Esophagus muscularis mucosa (tissue), 4 donors: Measurements from ENCODE around the gene MAEA. TPM values are rescaled to one million over a fixed set of nuclear protein-coding genes. Genes with fewer than 3 reads are reported as not detected.

Source experiments
- DNase-seq: peaks from one replicate; pipeline ENCODE4 v3.0.0-alpha.2; 2017; ENCODE audit errors: extremely low spot score
- H3K27ac ChIP-seq, 4 donors: fragments of 200-600 bp; sonication (generic); replicated peaks in 1 of 4; 1 replicate in 3 of 4; 2 replicates in 1 of 4; pipeline ENCODE4 v1.5.1; 2016 to 2019; ENCODE audit warnings: mild to moderate bottlenecking in 1 of 4
- H3K27me3 ChIP-seq, 4 donors: fragments of 200-600 bp; sonication (generic); one replicate each; pipeline versions ENCODE4 v1.5.1 to v1.6.0; 2016 to 2019
- H3K36me3 ChIP-seq, 4 donors: fragments of 200-600 bp; sonication (generic); one replicate each; pipeline ENCODE4 v1.5.1; 2016 to 2019
- H3K4me1 ChIP-seq, 4 donors: fragments of 200-600 bp; sonication (generic); one replicate each; pipeline ENCODE4 v1.5.1; 2016 to 2019
- H3K4me3 ChIP-seq, 4 donors: fragments of 200-600 bp; sonication (generic); 1 replicate in 2 of 4; 2 replicates in 2 of 4; pipeline ENCODE4 v1.5.1; 2016 to 2019; ENCODE audit warnings: mild to moderate bottlenecking in 4 of 4, moderate library complexity in 1 of 4
- H3K9me3 ChIP-seq, 4 donors: fragments of 200-600 bp; sonication (generic); 1 replicate in 3 of 4; 2 replicates in 1 of 4; pipeline ENCODE4 v1.5.1; 2016 to 2019
- CTCF ChIP-seq, 3 experiments: fragments of 200-600 bp in 2 of 3; fragments of 450-650 bp in 1 of 3; sonication (generic) in 2 of 3; IDR thresholded peaks; one replicate each; pipeline ENCODE4 v1.5.1; 2017 to 2019; ENCODE audit warnings: antibody characterized with exemption in 3 of 3, mild to moderate bottlenecking in 2 of 3, moderate library complexity in 1 of 3
- EP300 ChIP-seq: sonication (generic); formaldehyde crosslinking; IDR thresholded peaks from one replicate; pipeline ENCODE4 v1.6.1; 2017; ENCODE audit warnings: antibody characterized with exemption
- POLR2A ChIP-seq: fragments of 450-650 bp; IDR thresholded peaks from one replicate; pipeline ENCODE4 v1.6.1; 2017; ENCODE audit warnings: antibody characterized with exemption, moderate library complexity, mild to moderate bottlenecking, low read depth
- POLR2AphosphoS5 ChIP-seq, 2 donors: sonication (generic); formaldehyde crosslinking; IDR thresholded peaks; one replicate each; pipeline ENCODE4 v1.6.1; 2017; ENCODE audit warnings: antibody characterized with exemption in 2 of 2
- WGBS: methylation state at CpG from one replicate; pipeline ENCODE4 v1.1.5; 2018; 5-methylcytosine and 5-hydroxymethylcytosine counted together
- intact Hi-C: fragments of 100-400 bp; cut with DNase I; formaldehyde crosslinking; loops from one replicate; pipeline ENCODE4 v1.15.1; 2023
- total RNA-seq, 4 donors: library from RNA; depleted of rRNA; stranded (reverse); fragments of >200 nt; gene quantifications; one replicate each; pipeline versions ENCODE4 v1.1.0 to v1.2.1, GENCODE V29; 2016

Gene MAEA
- total RNA-seq, 4 donors from 2014 or later: 54.5 to 63.1 (median 59.8) TPM

GRCh38 chr4:1350169-1350520 lies 60.5 kb downstream of the MAEA start:
- no peak overlapping the region for H3K4me3 ChIP-seq
- H3K27ac ChIP-seq: peak overlapping the region in 1 of 4 donors; percentile 100
- H3K27me3 ChIP-seq: no peaks in the 10 kb centered on the region
- DNase-seq: no peak
- WGBS: 93% methylated on average over 3 of the region's 5 CpGs
- no peaks in the 10 kb centered on the region for H3K9me3 ChIP-seq
- peaks cover 21 to 49% (median 40%) of the 10 kb centered on the region in 4 donors for H3K36me3 ChIP-seq
- intact Hi-C loops: loop anchor here (5.0 to 10.0 kb wide), 2 partner anchors 218 to 375 kb away; partner anchors contain the start of genes TACC3 and TMEM129
- TF ChIP-seq EP300 (no peak), CTCF (IDR thresholded peaks at IDR 0.05) (no peak), POLR2A (no peak), POLR2AphosphoS5 (IDR thresholded peaks at IDR 0.05) (no peak)
- peaks cover 21 to 47% (median 46%) of the 10 kb centered on the region in 4 donors for H3K4me1 ChIP-seq

GRCh38 chr4:1351854-1352566 lies 62.3 kb downstream of the MAEA start:
- peak; percentile 95 for DNase-seq
- Histone ChIP-seq H3K36me3 (peaks cover 26 to 63% (median 51%) of the 10 kb centered on the region in 4 donors), H3K9me3 (no peaks in the 10 kb centered on the region), H3K4me3 (no peak overlapping the region), H3K4me1 (peaks cover 17 to 48% (median 41%) of the 10 kb centered on the region in 4 donors), H3K27ac (peak overlapping the region; percentile 8 to 55 (median 38)), H3K27me3 (no peaks in the 10 kb centered on the region)
- peak; percentile 82 to 96 (median 90) for TF ChIP-seq CTCF (IDR thresholded peaks at IDR 0.05)
- no peak for TF ChIP-seq POLR2A
- peak in 1 of 2 donors; percentile 63 for TF ChIP-seq POLR2AphosphoS5 (IDR thresholded peaks at IDR 0.05)
- no peak for TF ChIP-seq EP300
- WGBS: 39% methylated on average over 14 of the region's 24 CpGs
- intact Hi-C loops: loop anchor here (5.0 to 10.0 kb wide), 2 partner anchors 220 to 373 kb away; partner anchors contain the start of genes TACC3 and TMEM129

- Histone ChIP-seq H3K4me3 (no peak overlapping the region), H3K27ac (no peak overlapping the region), H3K4me1 (peaks cover 17 to 47% (median 41%) of the 10 kb centered on the region in 4 donors), H3K36me3 (peaks cover 26 to 68% (median 55%) of the 10 kb centered on the region in 4 donors), H3K27me3 (no peaks in the 10 kb centered on the region), H3K9me3 (no peaks in the 10 kb centered on the region)
- no peak for DNase-seq
- TF ChIP-seq POLR2A (no peak), EP300 (no peak), CTCF (IDR thresholded peaks at IDR 0.05) (no peak), POLR2AphosphoS5 (IDR thresholded peaks at IDR 0.05) (no peak)
- intact Hi-C loops: loop anchor here (5.0 to 10.0 kb wide), 2 partner anchors 220 to 372 kb away; partner anchors contain the start of genes TACC3 and TMEM129
- 90% methylated on average over 12 of the region's 12 CpGs for WGBS
Observed at GRCh38 chr4:1352567-1352900, 62.8 kb downstream of the MAEA start.

- 84% methylated on average over 17 of the region's 30 CpGs for WGBS
Observed at GRCh38 chr4:1353186-1354055, 63.7 kb downstream of the MAEA start.

More at GRCh38 chr4:1353186-1354055, 63.7 kb downstream of the MAEA start:
- Histone ChIP-seq H3K9me3 (no peaks in the 10 kb centered on the region), H3K4me3 (no peak overlapping the region), H3K27me3 (no peaks in the 10 kb centered on the region), H3K27ac (no peak overlapping the region), H3K4me1 (peaks cover 9 to 38% (median 32%) of the 10 kb centered on the region in 4 donors), H3K36me3 (peaks cover 29 to 77% (median 63%) of the 10 kb centered on the region in 4 donors)
- no peak for DNase-seq
- intact Hi-C loops: loop anchor here (5.0 to 10.0 kb wide), 2 partner anchors 221 to 371 kb away; partner anchors contain the start of genes TACC3 and TMEM129
- TF ChIP-seq POLR2AphosphoS5 (IDR thresholded peaks at IDR 0.05) (no peak), CTCF (IDR thresholded peaks at IDR 0.05) (no peak), EP300 (no peak), POLR2A (no peak)
